ENCODE data around the gene CEBPZOS. TPM values are rescaled to one million over a fixed set of nuclear protein-coding genes. Genes with fewer than 3 reads are reported as not detected.

CEBPZOS gene
- total and polyA plus RNA-seq, 12 donors, result 27.3 to 190 (median 60.3) TPM

GRCh38 chr2:37153224-37153623 lies 43.1 kb upstream of the CEBPZOS start:
- DNase-seq (no peak), ATAC-seq (no peak)
- Histone ChIP-seq H3K4me1 (peaks cover 4 to 72% (median 24%) of the 10 kb centered on the region in 9 donors), H3K27ac (no peak overlapping the region), H3K27me3 (no peaks in the 10 kb centered on the region), H3K9me3 (no peaks in the 10 kb centered on the region), H3K4me3 (no peak overlapping the region), H3K36me3 (peaks cover 0 to 40% (median 2%) of the 10 kb centered on the region in 9 donors)
- WGBS, 2 donors, result 85 to 100% methylated on average over 5 of the region's 5 CpGs
- intact Hi-C loops (cut with DNase I), result loop anchor here in 1 of 10 donors (5.0 kb wide), 1 partner anchor 44 kb away; the partner anchor contains the start of gene CEBPZOS
- TF ChIP-seq CTCF (IDR thresholded peaks at IDR 0.05), result no peak

- intact Hi-C loops (cut with DNase I), result loop anchor here in 2 of 10 donors (5.0 kb wide), 1 partner anchor 43 kb away; the partner anchor contains the start of gene CEBPZOS (in 2 of the 2)
Measured at GRCh38 chr2:37154785-37155184, 41.5 kb upstream of the CEBPZOS start.

GRCh38 chr2:37156071-37156856 lies 40.0 kb upstream of the CEBPZOS start:
- Histone ChIP-seq H3K9me3 (no peaks in the 10 kb centered on the region), H3K27me3 (no peaks in the 10 kb centered on the region), H3K27ac (peak overlapping the region; percentile 85 to 96 (median 94)), H3K36me3 (peaks cover 0 to 29% (median 0%) of the 10 kb centered on the region in 9 donors), H3K4me1 (peaks cover 4 to 54% (median 16%) of the 10 kb centered on the region in 9 donors), H3K4me3 (peak overlapping the region; percentile 69 to 98 (median 90))
- DNase-seq (peak; percentile 44 to 69), ATAC-seq (peak; percentile 56 to 71 (median 64))
- no peak for TF ChIP-seq CTCF (IDR thresholded peaks at IDR 0.05)
- WGBS, 2 donors, result 1% methylated on average over 27 of the region's 27 CpGs
- intact Hi-C loops (cut with DNase I), result loop anchor here in 1 of 10 donors (5.0 kb wide), 1 partner anchor 41 kb away; the partner anchor contains the start of gene CEBPZOS

More at GRCh38 chr2:37154785-37155184, 41.5 kb upstream of the CEBPZOS start:
- Histone ChIP-seq H3K4me1 (peaks cover 4 to 66% (median 23%) of the 10 kb centered on the region in 9 donors), H3K27ac (no peak overlapping the region), H3K9me3 (no peaks in the 10 kb centered on the region), H3K4me3 (no peak overlapping the region), H3K36me3 (peaks cover 0 to 29% (median 0%) of the 10 kb centered on the region in 9 donors), H3K27me3 (no peaks in the 10 kb centered on the region)
- ATAC-seq, result no peak
- WGBS, 2 donors, result 91 to 93% methylated on average over 4 of the region's 4 CpGs
- DNase-seq, result no peak
- TF ChIP-seq CTCF (IDR thresholded peaks at IDR 0.05), result no peak

GRCh38 chr2:37156857-37157714 lies 39.2 kb upstream of the CEBPZOS start, which contains the start of gene EIF2AK2:
Gene EIF2AK2, minus strand, starts transcription at chr2:37156980. Its CDS starts 9,174 bp downstream, at chr2:37147806.
- Histone ChIP-seq H3K36me3 (peaks cover 0 to 22% (median 0%) of the 10 kb centered on the region in 9 donors), H3K27ac (peak within 1 kb of the TSS; percentile 85 to 96 (median 94)), H3K4me1 (peaks cover 4 to 48% (median 16%) of the 10 kb centered on the region in 9 donors), H3K9me3 (no peaks in the 10 kb centered on the region), H3K27me3 (no peaks in the 10 kb centered on the region), H3K4me3 (peak within 1 kb of the TSS; percentile 69 to 98 (median 90))
- intact Hi-C loops (cut with DNase I), result loop anchor here in 1 of 10 donors (5.0 kb wide), 1 partner anchor 40 kb away; the partner anchor contains the start of gene CEBPZOS
- DNase-seq (peak; percentile 83 to 88), ATAC-seq (peak; percentile 84 to 95 (median 89))
- TF ChIP-seq CTCF (IDR thresholded peaks at IDR 0.05), result no peak
- WGBS, 2 donors, result 10 to 12% methylated on average over 46 to 55 of the region's 55 CpGs

All from heart right ventricle (tissue), 16 donors.